Measurements from ENCODE around the gene PRKAR1B.
"Not testable (repeated sequence)": the region's sequence is repeated elsewhere in the genome, so short reads cannot be mapped to it uniquely, and the experiment has no call there.

The PRKAR1B gene

GRCh38 chr7:613442-614140 is 113.5 kb downstream of the PRKAR1B start:
- H3K36me3 ChIP-seq (ENCODE audit: control insufficient read depth, insufficient read depth, low read length), result no peaks in the 10 kb centered on the region; the same call in none of the 2 replicates
- no peak overlapping the region for H3K4me3 ChIP-seq (replicated peaks; ENCODE audit: low read depth, low read length)
- no peak for DNase-seq (ENCODE audit: extremely low read depth, insufficient read length)
- no peak for TF ChIP-seq CTCF (IDR thresholded peaks at IDR 0.05; ENCODE audit: insufficient read depth, low read length, poor library complexity, severe bottlenecking)
- H3K27me3 ChIP-seq (replicated peaks; ENCODE audit: control insufficient read depth, insufficient read depth, low read length), result no peaks in the 10 kb centered on the region

- not testable (repeated sequence) for H3K36me3 ChIP-seq (ENCODE audit: control insufficient read depth, insufficient read depth, low read length); H3K27me3 ChIP-seq (replicated peaks; ENCODE audit: control insufficient read depth, insufficient read depth, low read length); H3K4me3 ChIP-seq (replicated peaks; ENCODE audit: low read depth, low read length); DNase-seq (ENCODE audit: extremely low read depth, insufficient read length)
Measured at GRCh38 chr7:611837-612236, 115.2 kb downstream of the PRKAR1B start.

GRCh38 chr7:611281-611810 is 115.7 kb downstream of the PRKAR1B start:
- H3K27me3 ChIP-seq (replicated peaks; ENCODE audit: control insufficient read depth, insufficient read depth, low read length), result no peaks in the 10 kb centered on the region
- DNase-seq (ENCODE audit: extremely low read depth, insufficient read length), result no peak
- TF ChIP-seq CTCF (IDR thresholded peaks at IDR 0.05; ENCODE audit: insufficient read depth, low read length, poor library complexity, severe bottlenecking), result no peak
- no peak overlapping the region for H3K4me3 ChIP-seq (replicated peaks; ENCODE audit: low read depth, low read length)
- no peaks in the 10 kb centered on the region; the same call in none of the 2 replicates for H3K36me3 ChIP-seq (ENCODE audit: control insufficient read depth, insufficient read depth, low read length)

- no peak for DNase-seq (ENCODE audit: extremely low read depth, insufficient read length)
- Histone ChIP-seq H3K36me3 (ENCODE audit: control insufficient read depth, insufficient read depth, low read length) (no peaks in the 10 kb centered on the region; the same call in none of the 2 replicates), H3K27me3 (replicated peaks; ENCODE audit: control insufficient read depth, insufficient read depth, low read length) (no peaks in the 10 kb centered on the region), H3K4me3 (replicated peaks; ENCODE audit: low read depth, low read length) (no peak overlapping the region)
- TF ChIP-seq CTCF (IDR thresholded peaks at IDR 0.05; ENCODE audit: insufficient read depth, low read length, poor library complexity, severe bottlenecking), result no peak
Measured at GRCh38 chr7:610531-611280, 116.4 kb downstream of the PRKAR1B start.

- TF ChIP-seq CTCF (IDR thresholded peaks at IDR 0.05; ENCODE audit: insufficient read depth, low read length, poor library complexity, severe bottlenecking), result no peak
- no peaks in the 10 kb centered on the region for H3K27me3 ChIP-seq (replicated peaks; ENCODE audit: control insufficient read depth, insufficient read depth, low read length)
- H3K4me3 ChIP-seq (replicated peaks; ENCODE audit: low read depth, low read length), result no peak overlapping the region
- H3K36me3 ChIP-seq (ENCODE audit: control insufficient read depth, insufficient read depth, low read length), result peaks cover 1% of the 10 kb centered on the region
- DNase-seq (ENCODE audit: extremely low read depth, insufficient read length), result no peak
Measured at GRCh38 chr7:610141-610530, 116.9 kb downstream of the PRKAR1B start.

GRCh38 chr7:609365-609764 is 117.7 kb downstream of the PRKAR1B start:
- Histone ChIP-seq H3K4me3 (replicated peaks; ENCODE audit: low read depth, low read length) (no peak overlapping the region), H3K27me3 (replicated peaks; ENCODE audit: control insufficient read depth, insufficient read depth, low read length) (no peaks in the 10 kb centered on the region), H3K36me3 (ENCODE audit: control insufficient read depth, insufficient read depth, low read length) (peaks cover 3% of the 10 kb centered on the region)
- no peak for DNase-seq (ENCODE audit: extremely low read depth, insufficient read length)
- TF ChIP-seq CTCF (IDR thresholded peaks at IDR 0.05; ENCODE audit: insufficient read depth, low read length, poor library complexity, severe bottlenecking), result no peak
